GM12891 (cell line): ENCODE measurements around the gene WWP2.

Experiments
- PAX5 ChIP-seq: IDR thresholded peaks from 2 replicates; pipeline ENCODE4 v1.6.1; 2011; ENCODE audit warnings: low read length, moderate library complexity, mild to moderate bottlenecking; ENCODE audit not compliant: insufficient read depth, severe bottlenecking
- POLR2A ChIP-seq: IDR thresholded peaks from 2 replicates; pipeline ENCODE4 v1.6.1; 2011; ENCODE audit warnings: low read depth, low read length, control low read depth
- POLR2AphosphoS5 ChIP-seq: IDR thresholded peaks from 2 replicates; pipeline ENCODE4 v1.6.1; 2011; ENCODE audit warnings: low read depth, low read length, control low read depth
- SPI1 ChIP-seq: IDR thresholded peaks from 2 replicates; pipeline ENCODE4 v1.6.1; 2011; ENCODE audit warnings: low read depth, low read length, control low read depth

DNA sequence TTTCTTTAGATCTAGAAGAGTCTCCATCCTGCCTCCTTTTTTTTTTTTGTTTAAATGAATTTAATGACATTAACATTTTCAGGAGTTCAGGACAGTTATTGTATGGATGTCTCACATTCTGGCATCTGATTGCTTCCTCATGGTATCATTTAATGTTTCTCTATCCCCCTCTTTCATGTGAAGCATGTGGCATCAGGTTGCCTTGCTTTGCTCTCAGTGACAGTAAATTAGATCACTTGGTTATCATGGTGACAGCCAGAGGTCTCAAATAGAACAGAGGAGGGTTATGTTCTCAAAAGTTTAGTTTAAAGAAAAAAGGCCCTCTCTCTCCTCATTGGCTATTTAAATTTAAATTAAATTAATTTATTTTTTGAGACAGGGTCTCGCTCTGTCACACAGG lies 74.1 kb downstream of the WWP2 start:
- TF ChIP-seq POLR2A: no peak
- TF ChIP-seq SPI1: no peak
- no peak for TF ChIP-seq POLR2AphosphoS5
- no peak for TF ChIP-seq PAX5
